Endodermal cell (in vitro differentiated cells): ENCODE data around the gene HIPK4. TPM values are rescaled to one million over a fixed set of nuclear protein-coding genes. Genes with fewer than 3 reads are reported as not detected.

Experiments
- DNase-seq: peaks from one replicate; pipeline ENCODE4 v3.0.0-alpha.2; 2017
- H3K27ac ChIP-seq: 2 replicates; pipeline ENCODE4 v1.5.1; 2013; ENCODE audit warnings: mild to moderate bottlenecking, low read depth, low read length, moderate library complexity
- H3K27me3 ChIP-seq: 2 replicates; pipeline ENCODE4 v1.6.1; 2013; ENCODE audit warnings: mild to moderate bottlenecking, low read length, moderate library complexity; ENCODE audit not compliant: insufficient read depth, control insufficient read depth, poor library complexity, severe bottlenecking
- H3K36me3 ChIP-seq: 2 replicates; pipeline ENCODE4 v1.7.0; 2013; ENCODE audit warnings: mild to moderate bottlenecking, low read length, moderate library complexity; ENCODE audit not compliant: control insufficient read depth, insufficient read depth
- H3K4me1 ChIP-seq: one replicate; pipeline ENCODE4 v1.7.0; 2013; ENCODE audit warnings: low read length; ENCODE audit not compliant: control insufficient read depth, insufficient read depth
- H3K4me3 ChIP-seq: 2 replicates; pipeline ENCODE4 v1.5.1; 2013; ENCODE audit warnings: mild to moderate bottlenecking, low read length, moderate library complexity
- H3K9ac ChIP-seq: 2 replicates; pipeline ENCODE4 v1.6.1; 2013; ENCODE audit warnings: mild to moderate bottlenecking, low read length, moderate library complexity; ENCODE audit not compliant: poor library complexity, severe bottlenecking; ENCODE audit errors: extremely low read depth
- H3K9me3 ChIP-seq: 2 replicates; pipeline ENCODE4 v1.6.1; 2013; ENCODE audit warnings: mild to moderate bottlenecking, low read length, moderate library complexity; ENCODE audit not compliant: control insufficient read depth
- H3K27ac Mint-ChIP-seq: 2 replicates; pipeline ENCODE4 v1.8.0; 2020; ENCODE audit warnings: mixed read lengths
- H3K27me3 Mint-ChIP-seq: 2 replicates; pipeline ENCODE4 v1.8.0; 2021; ENCODE audit warnings: mild to moderate bottlenecking, mixed read lengths; ENCODE audit not compliant: insufficient read depth
- H3K36me3 Mint-ChIP-seq: 2 replicates; pipeline ENCODE4 v1.8.0; 2020; ENCODE audit warnings: low read depth, mixed read lengths
- H3K4me1 Mint-ChIP-seq: 2 replicates; pipeline ENCODE4 v1.8.0; 2020; ENCODE audit warnings: mixed read lengths
- H3K4me3 Mint-ChIP-seq: 2 replicates; pipeline ENCODE4 v1.8.0; 2020; ENCODE audit warnings: mild to moderate bottlenecking, moderate library complexity, mixed read lengths
- H3K9me3 Mint-ChIP-seq: 2 replicates; pipeline ENCODE4 v1.8.0; 2020; ENCODE audit warnings: mild to moderate bottlenecking, mixed read lengths
- WGBS, 2 experiments: methylation state at CpG; one replicate each; pipeline versions ENCODE4 v1.1.5 to v1.1.7; 2013; ENCODE audit warnings: missing lambda C conversion rate in 2 of 2, mixed read lengths in 1 of 2; ENCODE audit not compliant: insufficient coverage in 1 of 2, insufficient read length in 1 of 2; 5-methylcytosine and 5-hydroxymethylcytosine counted together
- total RNA-seq, 2 donors: library from RNA; stranded (reverse); fragmentation: NEBNext Ultra II Directional in 1 of 2; extraction: Animal tissue kit (Norgen Biotek cat#: 25700) in 1 of 2; gene quantifications; 2 replicates in 1 of 2; 3 replicates in 1 of 2; pipeline ENCODE4 v1.2.1, GENCODE V29; 2021
- TF ChIP-seq, protein P1 (sequence below): fragments of 200-600 bp; sonication (generic); conservative IDR thresholded peaks from 2 replicates; pipeline ENCODE4 v1.5.0; 2021; ENCODE audit warnings: antibody characterized with exemption, mild to moderate bottlenecking

Gene HIPK4
- total RNA-seq, 2 donors from 2014 or later = 0.31 TPM; not detected in 1

- Mint-ChIP-seq H3K9me3 (no peaks in the 10 kb centered on the region), H3K36me3 (peaks cover 33% of the 10 kb centered on the region), H3K27ac (no peak overlapping the region), H3K4me1 (no peaks in the 10 kb centered on the region), H3K27me3 (no peaks in the 10 kb centered on the region), H3K4me3 (no peak overlapping the region)
- H3K9ac ChIP-seq = no peak overlapping the region
- WGBS, 2 experiments = 88 to 96% methylated on average over 3 to 4 of the region's 4 CpGs
- H3K27ac ChIP-seq = no peak overlapping the region
- TF ChIP-seq, protein P1, sequence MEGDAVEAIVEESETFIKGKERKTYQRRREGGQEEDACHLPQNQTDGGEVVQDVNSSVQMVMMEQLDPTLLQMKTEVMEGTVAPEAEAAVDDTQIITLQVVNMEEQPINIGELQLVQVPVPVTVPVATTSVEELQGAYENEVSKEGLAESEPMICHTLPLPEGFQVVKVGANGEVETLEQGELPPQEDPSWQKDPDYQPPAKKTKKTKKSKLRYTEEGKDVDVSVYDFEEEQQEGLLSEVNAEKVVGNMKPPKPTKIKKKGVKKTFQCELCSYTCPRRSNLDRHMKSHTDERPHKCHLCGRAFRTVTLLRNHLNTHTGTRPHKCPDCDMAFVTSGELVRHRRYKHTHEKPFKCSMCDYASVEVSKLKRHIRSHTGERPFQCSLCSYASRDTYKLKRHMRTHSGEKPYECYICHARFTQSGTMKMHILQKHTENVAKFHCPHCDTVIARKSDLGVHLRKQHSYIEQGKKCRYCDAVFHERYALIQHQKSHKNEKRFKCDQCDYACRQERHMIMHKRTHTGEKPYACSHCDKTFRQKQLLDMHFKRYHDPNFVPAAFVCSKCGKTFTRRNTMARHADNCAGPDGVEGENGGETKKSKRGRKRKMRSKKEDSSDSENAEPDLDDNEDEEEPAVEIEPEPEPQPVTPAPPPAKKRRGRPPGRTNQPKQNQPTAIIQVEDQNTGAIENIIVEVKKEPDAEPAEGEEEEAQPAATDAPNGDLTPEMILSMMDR = no peak
- no peak overlapping the region for H3K4me3 ChIP-seq
- H3K36me3 ChIP-seq = peaks cover 28% of the 10 kb centered on the region
- H3K4me1 ChIP-seq = no peaks in the 10 kb centered on the region
- no peaks in the 10 kb centered on the region for H3K27me3 ChIP-seq
- no peaks in the 10 kb centered on the region for H3K9me3 ChIP-seq
- no peak for DNase-seq
These were observed 50.8 kb downstream of the HIPK4 start for GRCh38 chr19:40339018-40339728.

DNA sequence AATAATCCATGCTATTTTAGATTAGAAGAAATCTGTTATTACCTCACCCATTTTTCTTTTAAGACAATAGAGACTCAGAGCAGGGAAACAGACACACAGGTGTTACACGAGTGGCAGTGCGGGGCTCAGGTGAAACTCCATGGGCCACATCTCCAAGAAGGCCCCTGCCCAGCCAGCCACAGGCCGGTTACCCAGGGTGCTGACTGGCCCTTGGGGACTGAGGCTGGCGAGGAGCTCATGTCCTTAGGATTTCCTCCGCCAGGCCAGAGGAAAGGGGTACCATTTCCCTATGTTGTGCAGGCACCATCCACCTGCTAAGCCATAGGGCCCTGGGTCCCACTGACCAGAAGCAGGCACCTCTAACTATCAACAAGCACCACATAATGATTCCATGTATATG lies 52.4 kb downstream of the HIPK4 start:
- Histone ChIP-seq H3K4me1 (no peaks in the 10 kb centered on the region), H3K36me3 (peaks cover 43% of the 10 kb centered on the region), H3K27me3 (no peaks in the 10 kb centered on the region), H3K9me3 (no peaks in the 10 kb centered on the region), H3K27ac (no peak overlapping the region), H3K9ac (no peak overlapping the region), H3K4me3 (no peak overlapping the region)
- H3K4me1 Mint-ChIP-seq = no peaks in the 10 kb centered on the region
- WGBS, 2 experiments = 96 to 100% methylated on average over 2 to 5 of the region's 5 CpGs
- no peaks in the 10 kb centered on the region for H3K27me3 Mint-ChIP-seq
- no peak overlapping the region for H3K27ac Mint-ChIP-seq
- TF ChIP-seq, protein P1 = no peak
- H3K9me3 Mint-ChIP-seq = no peaks in the 10 kb centered on the region
- no peak for DNase-seq
- peaks cover 42% of the 10 kb centered on the region for H3K36me3 Mint-ChIP-seq
- H3K4me3 Mint-ChIP-seq = no peak overlapping the region

- TF ChIP-seq, protein P1 = no peak
- DNase-seq = no peak
- 88 to 98% methylated on average over 2 of the region's 2 CpGs for WGBS, 2 experiments
- no peak overlapping the region for H3K4me3 ChIP-seq
- peaks cover 47% of the 10 kb centered on the region for H3K36me3 ChIP-seq
- Mint-ChIP-seq H3K27ac (no peak overlapping the region), H3K27me3 (no peaks in the 10 kb centered on the region), H3K4me1 (no peaks in the 10 kb centered on the region), H3K9me3 (no peaks in the 10 kb centered on the region), H3K36me3 (peaks cover 44% of the 10 kb centered on the region), H3K4me3 (no peak overlapping the region)
- H3K9me3 ChIP-seq = no peaks in the 10 kb centered on the region
- H3K27me3 ChIP-seq = no peaks in the 10 kb centered on the region
- H3K9ac ChIP-seq = no peak overlapping the region
- no peaks in the 10 kb centered on the region for H3K4me1 ChIP-seq
- no peak overlapping the region for H3K27ac ChIP-seq
These were observed 52.9 kb downstream of the HIPK4 start for GRCh38 chr19:40337107-40337506.
